Stimulated activated CD8-positive, alpha-beta memory T cell treated with anti-CD3 and anti-CD28 coated beads, Interleukin-4, amount 100 ng/mL, for 4 hours (primary cell): Measurements from ENCODE around the gene TMPRSS6.
A peak's percentile ranks its signal among the peaks of the same experiment; 100 is the strongest.
"Not testable (repeated sequence)": the region's sequence is repeated elsewhere in the genome, so short reads cannot be mapped to it uniquely, and the experiment has no call there.

Experiments used
- DNase-seq, 2 donors: peaks; one replicate each; pipeline ENCODE4 v3.0.0-alpha.2; 2020; ENCODE audit warnings: low read depth in 2 of 2, low spot score in 1 of 2

The TMPRSS6 gene

DNA sequence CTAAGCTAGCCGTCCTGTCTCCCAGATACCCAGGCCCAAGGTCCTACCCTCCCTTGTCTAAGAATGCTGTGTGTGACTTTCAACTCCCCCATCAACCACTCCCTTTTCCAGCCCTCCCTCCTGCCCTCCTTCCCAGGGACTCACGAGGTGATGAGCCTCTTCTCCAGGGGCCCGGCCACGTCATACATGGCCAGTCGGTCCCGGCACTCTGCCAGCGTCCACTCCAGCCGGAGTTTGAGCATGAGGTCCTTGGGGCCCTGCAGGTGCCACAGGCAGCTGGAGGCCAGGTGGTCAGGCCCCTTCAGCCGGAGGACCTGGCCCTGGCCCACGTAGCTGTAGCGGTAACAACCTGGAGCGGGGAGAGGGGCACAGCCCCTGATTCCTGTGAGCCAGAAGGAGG lies 20.1 kb downstream of the TMPRSS6 start:
- DNase-seq = no peak

DNA sequence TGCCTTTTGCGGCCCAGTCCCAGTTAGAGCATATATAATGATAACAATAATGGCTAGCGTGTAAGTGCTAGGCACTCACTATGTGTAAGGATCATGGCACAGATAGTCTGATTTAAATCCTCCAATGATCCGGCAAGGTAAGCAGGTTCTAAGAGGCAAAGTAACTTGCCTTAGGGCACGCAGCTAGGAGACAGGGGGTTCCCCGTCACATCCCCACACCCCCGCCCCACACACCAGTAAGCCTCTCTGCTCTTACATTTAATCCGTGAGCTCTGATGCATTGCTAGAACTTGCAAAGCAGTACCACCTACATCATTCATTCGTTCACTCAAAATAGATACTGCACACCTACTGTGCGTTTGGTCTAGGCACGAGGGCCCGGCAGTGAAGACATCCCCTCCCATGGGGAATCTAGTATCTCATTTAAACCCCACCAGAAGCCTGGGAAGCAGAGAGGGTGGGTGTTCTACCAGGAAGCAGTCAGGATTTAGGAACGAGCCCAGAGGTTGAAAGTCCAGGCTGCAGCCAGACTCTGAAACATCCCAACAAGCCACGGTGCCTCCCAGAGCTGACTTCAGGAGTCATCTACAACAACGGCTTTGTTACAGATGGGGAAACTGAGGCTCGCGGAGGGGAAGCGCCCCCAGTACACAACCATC lies 20.6 kb downstream of the TMPRSS6 start:
- DNase-seq = no peak

DNA sequence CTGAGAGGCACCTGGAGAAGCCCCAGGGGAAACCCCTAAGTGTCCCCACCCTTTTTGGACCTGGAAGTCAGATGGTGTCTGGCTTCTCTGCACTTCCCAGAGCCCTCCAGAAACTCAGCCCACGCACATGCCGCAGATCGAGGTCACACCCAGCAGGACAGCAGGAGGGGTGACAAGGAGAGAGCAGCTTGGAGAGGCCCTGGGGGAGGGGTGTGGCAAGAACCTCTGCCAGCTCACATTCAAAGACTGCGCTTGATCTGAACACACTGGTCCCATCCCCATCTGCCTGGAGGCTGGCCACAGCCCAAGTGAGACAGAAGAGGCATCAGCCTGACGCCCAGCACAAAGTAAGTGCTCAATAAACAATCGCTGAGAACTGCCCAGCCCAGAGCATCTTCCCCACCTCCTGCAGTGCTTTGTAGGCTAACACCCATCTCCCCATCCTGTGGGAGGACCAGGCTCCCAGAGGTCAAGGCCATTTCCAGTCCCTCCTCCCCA lies 21.4 kb downstream of the TMPRSS6 start:
- no peak for DNase-seq

- no peak for DNase-seq
Observed at GRCh38 chr22:37086184-37086583, 23.3 kb downstream of the TMPRSS6 start.

- DNase-seq = no peak
Observed at GRCh38 chr22:37084385-37084784, 25.1 kb downstream of the TMPRSS6 start.

DNA sequence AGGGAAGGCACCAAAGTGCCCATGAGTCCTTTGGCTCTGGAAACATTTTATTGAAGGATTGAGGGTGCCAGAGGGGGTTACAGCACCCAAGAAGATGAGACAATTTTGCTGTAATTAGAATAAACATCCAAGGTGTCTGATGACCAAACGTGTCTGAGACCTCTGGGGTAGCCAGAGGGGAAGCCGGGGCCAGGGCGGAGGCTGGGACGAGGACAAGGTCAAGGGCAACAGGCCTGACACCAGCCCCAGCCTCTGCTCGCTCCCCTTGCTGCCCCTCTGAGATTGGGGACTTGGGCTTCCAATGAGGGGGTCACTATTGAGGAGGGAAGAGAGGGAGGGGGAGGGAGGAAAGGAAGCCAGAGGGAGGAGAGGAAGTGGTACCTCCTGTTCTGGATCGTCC lies 25.6 kb downstream of the TMPRSS6 start:
- DNase-seq = no peak

- DNase-seq = no peak
Observed at GRCh38 chr22:37082251-37082873, 27.2 kb downstream of the TMPRSS6 start.

- no peak for DNase-seq
Observed at GRCh38 chr22:37080838-37081237, 28.7 kb downstream of the TMPRSS6 start.

GRCh38 chr22:37080438-37080837 lies 29.1 kb downstream of the TMPRSS6 start:
- no peak for DNase-seq

DNA sequence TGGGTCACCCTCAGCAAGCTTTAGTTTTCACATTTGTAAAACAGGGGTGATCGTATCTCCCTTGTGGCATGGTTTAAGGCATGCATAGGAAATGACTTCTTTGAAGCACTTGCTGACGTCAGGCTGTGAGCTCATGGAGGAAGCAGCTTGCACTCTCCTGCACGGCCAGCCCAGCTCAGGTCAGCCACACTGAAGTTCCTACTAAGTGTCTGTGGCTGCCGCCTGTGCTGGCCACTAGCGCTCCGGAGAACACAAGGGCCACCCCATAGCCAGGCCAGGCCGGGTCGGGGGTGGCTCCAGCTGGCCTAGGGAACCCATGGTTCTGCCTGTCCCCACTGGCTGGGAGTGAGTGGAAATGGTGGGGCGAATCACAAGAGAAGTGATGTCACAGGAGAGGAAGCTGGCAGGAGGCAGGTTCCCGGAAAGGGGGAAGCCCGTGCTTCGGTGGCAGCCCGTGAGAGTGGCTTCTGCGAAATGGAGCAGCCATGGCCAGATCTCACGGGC lies 29.8 kb downstream of the TMPRSS6 start:
- DNase-seq = peak; percentile 63 to 68

GRCh38 chr22:37079158-37079557 lies 30.4 kb downstream of the TMPRSS6 start:
- no peak for DNase-seq

- DNase-seq = peak; percentile 76 to 80
Observed at GRCh38 chr22:37077802-37078448, 31.6 kb downstream of the TMPRSS6 start.

- DNase-seq = no peak
Observed at GRCh38 chr22:37075822-37076433, 33.6 kb downstream of the TMPRSS6 start.

- no peak for DNase-seq
Observed at GRCh38 chr22:37075046-37075445, 34.5 kb downstream of the TMPRSS6 start.

DNA sequence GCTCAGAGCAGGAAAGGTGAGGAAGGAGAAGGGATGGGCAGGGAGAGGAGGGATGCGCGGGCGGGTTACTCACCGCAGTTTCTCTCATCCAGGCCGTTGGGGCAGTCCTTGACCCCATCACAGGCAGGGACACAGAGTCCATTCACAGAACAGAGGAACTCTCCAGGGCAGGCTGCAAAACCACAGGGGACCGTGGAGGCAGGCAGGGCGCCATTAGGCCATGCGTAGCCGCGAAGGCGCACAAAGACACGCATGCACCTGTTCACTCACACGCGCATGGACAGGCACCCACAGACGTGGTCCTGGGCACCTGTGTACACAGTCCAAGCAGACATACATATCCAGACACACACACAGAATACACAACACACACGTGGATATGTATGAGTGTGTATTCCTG lies 35.0 kb downstream of the TMPRSS6 start:
- DNase-seq = no peak

GRCh38 chr22:37072673-37073072 lies 36.8 kb downstream of the TMPRSS6 start:
- DNase-seq = no peak

DNA sequence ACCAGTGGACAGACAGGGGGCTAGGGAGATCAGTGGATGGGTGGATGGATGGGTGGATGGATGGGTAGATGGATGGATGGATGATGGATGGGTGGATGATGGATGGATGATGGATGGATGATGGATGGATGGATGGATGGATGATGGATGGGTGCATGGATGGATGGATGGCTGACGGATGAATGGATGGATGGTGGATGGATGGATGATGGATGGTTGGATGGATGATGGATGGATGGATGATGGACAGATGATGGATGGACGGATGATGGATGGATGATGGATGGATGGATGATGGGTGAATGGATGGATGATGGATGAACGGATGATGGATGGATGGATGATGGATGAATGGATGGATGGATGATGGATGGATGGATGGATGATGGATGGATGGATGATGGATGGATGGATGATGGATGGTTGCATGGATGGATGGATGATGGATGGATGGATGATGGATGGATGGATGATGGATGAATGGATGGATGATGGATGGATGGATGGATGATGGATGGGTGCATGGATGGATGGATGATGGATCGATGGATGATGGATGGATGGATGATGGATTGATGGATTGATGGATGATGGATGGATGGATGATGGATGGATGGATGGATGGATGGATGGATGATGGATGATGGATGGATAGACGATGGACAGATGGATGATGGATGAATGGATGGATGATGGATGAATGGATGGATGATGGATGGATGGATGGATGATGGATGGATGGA lies 37.5 kb downstream of the TMPRSS6 start:
- not testable (repeated sequence) for DNase-seq

DNA sequence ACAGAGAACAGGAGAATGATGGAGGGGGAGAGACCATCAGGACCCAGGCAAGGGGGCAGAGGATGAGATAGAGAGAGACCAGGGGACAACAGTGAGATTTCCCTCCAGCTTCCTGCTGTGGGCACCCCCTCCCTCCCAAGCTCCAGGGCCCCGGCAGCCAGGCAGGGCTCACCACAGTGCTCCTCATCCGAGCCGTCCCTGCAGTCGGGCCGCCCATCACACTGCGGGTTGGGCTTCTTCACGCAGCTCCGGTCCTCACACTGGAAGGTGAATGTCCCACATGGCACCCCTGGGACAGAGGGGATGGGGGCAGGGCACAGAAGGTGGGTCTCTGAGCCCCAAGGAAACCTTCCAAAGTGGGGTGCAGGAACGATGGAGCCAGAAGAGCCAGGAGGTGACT lies 38.8 kb downstream of the TMPRSS6 start:
- DNase-seq = no peak

DNA sequence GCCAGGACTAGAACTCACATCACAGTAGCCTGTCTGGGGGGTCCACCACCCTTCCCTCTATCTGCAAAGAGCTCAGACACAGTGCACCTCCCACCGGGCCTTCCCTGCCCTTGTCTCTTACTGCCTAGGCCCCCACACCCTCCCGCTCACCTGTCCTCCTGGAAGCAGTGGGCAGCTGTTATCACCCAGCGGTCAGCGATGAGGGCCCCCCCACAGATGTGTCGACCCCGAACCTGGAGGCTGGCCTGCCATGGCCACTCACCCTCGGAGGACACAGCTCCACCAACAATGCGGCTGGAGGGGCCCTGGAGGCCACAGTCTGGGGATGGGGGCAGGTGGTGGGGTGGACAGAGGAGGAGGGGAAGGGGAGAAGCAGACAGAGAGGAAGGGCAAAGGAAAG lies 39.2 kb downstream of the TMPRSS6 start:
- DNase-seq = no peak

GRCh38 chr22:37069719-37070118 lies 39.8 kb downstream of the TMPRSS6 start:
- DNase-seq = no peak

DNA sequence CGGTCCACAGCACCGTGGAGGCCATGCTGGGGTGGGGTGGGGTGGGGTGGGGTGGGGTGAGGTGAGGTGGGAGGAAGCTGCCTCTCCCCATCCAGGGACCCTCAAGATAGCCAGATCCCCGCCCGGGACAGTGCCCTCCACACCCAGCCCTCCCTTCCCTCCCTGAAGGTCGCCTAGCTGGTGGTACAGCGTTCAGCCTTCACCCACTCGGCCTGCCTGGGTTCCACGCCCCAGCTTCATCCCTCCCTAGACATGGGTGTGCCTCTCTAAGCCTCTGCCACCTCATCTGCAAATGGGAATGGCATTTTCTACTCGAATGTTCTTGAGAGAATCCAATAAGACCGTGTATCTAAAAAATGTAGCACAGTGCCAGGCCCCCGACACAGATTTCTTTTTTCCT lies 40.2 kb downstream of the TMPRSS6 start:
- DNase-seq = no peak
